ENCODE data around the gene SUSD3.
"Not testable (repeated sequence)": the region's sequence is repeated elsewhere in the genome, so short reads cannot be mapped to it uniquely, and the experiment has no call there.

The SUSD3 gene

GRCh38 chr9:93058355-93059010 is at the start of gene SUSD3:
SUSD3 (plus strand) TSS chr9:93058701; CDS start chr9:93058743, 42 bp downstream.
- peak; percentile 41 for DNase-seq

GRCh38 chr9:93009337-93010015 is 49.0 kb upstream of the SUSD3 start:
- DNase-seq, result no peak

GRCh38 chr9:93010056-93010455 is 48.4 kb upstream of the SUSD3 start:
- no peak for DNase-seq

GRCh38 chr9:93010704-93011103 is 47.8 kb upstream of the SUSD3 start:
- no peak for DNase-seq

GRCh38 chr9:93011114-93011513 is 47.4 kb upstream of the SUSD3 start:
- DNase-seq, result no peak

GRCh38 chr9:93012963-93013855 is 45.3 kb upstream of the SUSD3 start:
- no peak for DNase-seq

- no peak for DNase-seq
Observed at GRCh38 chr9:93013856-93014582, 44.5 kb upstream of the SUSD3 start.

GRCh38 chr9:93015190-93015589 is 43.3 kb upstream of the SUSD3 start:
- not testable (repeated sequence) for DNase-seq

GRCh38 chr9:93017621-93018020 is 40.9 kb upstream of the SUSD3 start:
- no peak for DNase-seq

GRCh38 chr9:93020151-93020550 is 38.4 kb upstream of the SUSD3 start:
- DNase-seq, result no peak

- no peak for DNase-seq
Observed at GRCh38 chr9:93020771-93021670, 37.5 kb upstream of the SUSD3 start.

GRCh38 chr9:93022066-93022465 is 36.4 kb upstream of the SUSD3 start:
- DNase-seq, result no peak

- DNase-seq, result no peak
Observed at GRCh38 chr9:93022721-93023520, 35.6 kb upstream of the SUSD3 start.

GRCh38 chr9:93023521-93023815 is 35.0 kb upstream of the SUSD3 start:
- no peak for DNase-seq

GRCh38 chr9:93024646-93024910 is 33.9 kb upstream of the SUSD3 start:
- DNase-seq, result no peak

GRCh38 chr9:93024986-93025630 is 33.4 kb upstream of the SUSD3 start:
- no peak for DNase-seq

GRCh38 chr9:93025736-93026135 is 32.8 kb upstream of the SUSD3 start:
- no peak for DNase-seq

GRCh38 chr9:93026640-93027039 is 31.9 kb upstream of the SUSD3 start:
- no peak for DNase-seq

- no peak for DNase-seq
Observed at GRCh38 chr9:93027750-93028149, 30.8 kb upstream of the SUSD3 start.

- DNase-seq, result peak; percentile 33
Observed at GRCh38 chr9:93028448-93029006, 30.0 kb upstream of the SUSD3 start.

All from activated T-cell treated with anti-CD3 and anti-CD28 coated beads for 4 hours (primary cell).